K562 (cell line): ENCODE data around the gene TMEM87A. TPM values are rescaled to one million over a fixed set of nuclear protein-coding genes. Genes with fewer than 3 reads are reported as not detected.

ENCODE experiments used
- ATAC-seq: fragments of 200-7000 bp; cut with Tn5 transposase; 3 replicates; pipeline ENCODE4 v1.9.1; 2020; ENCODE audit warnings: moderate library complexity
- BruUV-seq: library from RNA; stranded (reverse); fragments of 400-500 nt; replicated peaks from 2 replicates; lab custom pipeline; 2021; lab: Mats Ljungman, UMichigan
- CTCF ChIA-PET: fragments of 300-600 bp; formaldehyde crosslinking; extraction: SDS; loops from one replicate; lab custom pipeline; 2021; ENCODE audit warnings: low intra/inter-chr PET ratio; lab: Yijun Ruan, JAX
- POLR2A ChIA-PET: fragments of 300-600, 350-650 bp; sonication (Branson Sonifier 250); formaldehyde crosslinking; extraction: SDS; loops from one replicate; lab custom pipeline; 2021; ENCODE audit warnings: antibody characterized with exemption, inconsistent platforms; lab: Yijun Ruan, JAX
- DNase-seq, 4 experiments: peaks; one replicate each; pipeline versions ENCODE4 v3.0.0 to v3.0.0-alpha.2; 2011 to 2018; ENCODE audit warnings: low spot score in 3 of 4, mixed read lengths in 3 of 4; ENCODE audit errors: extremely low read depth in 1 of 4
- FAIRE-seq: peaks from 2 replicates; lab custom pipeline; 2011; peaks lifted over from hg19 to GRCh38; lab: Jason Lieb, UNC
- H2AFZ ChIP-seq: 2 replicates; pipeline ENCODE4 v1.6.0; 2011; ENCODE audit warnings: low read depth, low read length, control low read depth, inconsistent platforms
- H3K27ac ChIP-seq: fragments of 200-600 bp; 3 replicates; pipeline ENCODE4 v1.8.0; 2011; ENCODE audit warnings: low read depth, mild to moderate bottlenecking, control low read depth, inconsistent platforms, low read length, moderate library complexity, mixed read lengths; ENCODE audit errors: extremely low read depth
- H3K27me3 ChIP-seq, 2 experiments: fragments of 300-600 bp in 1 of 2; 2 replicates in 1 of 2; 3 replicates in 1 of 2; pipeline versions ENCODE4 v1.6.0 to v1.8.0; 2011; ENCODE audit warnings: inconsistent platforms in 2 of 2, low read length in 2 of 2, mild to moderate bottlenecking in 1 of 2, mixed read lengths in 1 of 2, moderate library complexity in 1 of 2; ENCODE audit not compliant: control insufficient read depth in 2 of 2, insufficient read depth in 2 of 2
- H3K36me3 ChIP-seq: fragments of 300-600 bp; 3 replicates; pipeline ENCODE4 v1.8.0; 2011; ENCODE audit warnings: mild to moderate bottlenecking, low read length, inconsistent platforms; ENCODE audit not compliant: control insufficient read depth, insufficient read depth
- H3K4me1 ChIP-seq, 2 experiments: fragments of 200-600 bp in 1 of 2; replicated peaks in 1 of 2; 2 replicates in 1 of 2; 3 replicates in 1 of 2; pipeline versions ENCODE4 v1.5.1 to v1.8.0; 2011; ENCODE audit warnings: inconsistent platforms in 2 of 2, low read length in 2 of 2, mild to moderate bottlenecking in 1 of 2, mixed read lengths in 1 of 2, moderate library complexity in 1 of 2; ENCODE audit not compliant: control insufficient read depth in 2 of 2, insufficient read depth in 2 of 2
- H3K4me2 ChIP-seq: 2 replicates; pipeline ENCODE4 v1.6.1; 2011; ENCODE audit warnings: low read length, control low read depth, inconsistent platforms, mixed read lengths; ENCODE audit not compliant: insufficient read depth
- H3K4me3 ChIP-seq: fragments of 200-600 bp; sonication (generic), shearing (Covaris generic); 2 replicates; pipeline ENCODE4 v1.5.1; 2016; ENCODE audit warnings: control low read depth, inconsistent platforms
- H3K79me2 ChIP-seq: fragments of 200-600 bp; 3 replicates; pipeline ENCODE4 v1.8.0; 2011; ENCODE audit warnings: low read length, inconsistent platforms; ENCODE audit not compliant: control insufficient read depth, insufficient read depth
- H3K9ac ChIP-seq, 2 experiments: 2 replicates each; pipeline versions ENCODE4 v1.6.0 to v1.6.1; 2011; ENCODE audit warnings: low read depth in 2 of 2, low read length in 2 of 2, control low read depth in 1 of 2, inconsistent platforms in 1 of 2, mild to moderate bottlenecking in 1 of 2, mixed read lengths in 1 of 2; ENCODE audit not compliant: insufficient read depth in 1 of 2
- H3K9me1 ChIP-seq: one replicate; pipeline ENCODE4 v1.6.0; 2011; ENCODE audit warnings: inconsistent platforms, mild to moderate bottlenecking, low read length, moderate library complexity; ENCODE audit not compliant: control insufficient read depth, insufficient read depth
- H3K9me3 ChIP-seq: replicated peaks from 2 replicates; pipeline ENCODE4 v1.5.1; 2011; ENCODE audit warnings: low read depth, low read length, inconsistent platforms; ENCODE audit not compliant: control insufficient read depth, insufficient read depth
- H4K20me1 ChIP-seq: replicated peaks from 2 replicates; pipeline ENCODE4 v1.6.1; 2011; ENCODE audit warnings: low read length, inconsistent platforms, mixed read lengths; ENCODE audit not compliant: control insufficient read depth, insufficient read depth
- BCL6 ChIP-seq: fragments of 250-450 bp; sonication (Bioruptor Pico); IDR thresholded peaks from 2 replicates; pipeline ENCODE4 v1.4.0; 2020
- CCAR2 ChIP-seq: fragments of 200-400 bp; formaldehyde crosslinking; IDR thresholded peaks from 2 replicates; pipeline ENCODE4 v1.6.1; 2017; ENCODE audit warnings: mild to moderate bottlenecking, low read depth, low read length
- CHCHD3 ChIP-seq: fragments of 250-450 bp; sonication (Bioruptor Pico); IDR thresholded peaks from 2 replicates; pipeline ENCODE4 v2.1.2; 2022; ENCODE audit warnings: mild to moderate bottlenecking
- CREB1 ChIP-seq, 2 experiments: sonication (generic) in 1 of 2; formaldehyde crosslinking in 1 of 2; IDR thresholded peaks; 2 replicates each; pipeline versions ENCODE4 v1.6.1 to v1.8.0; 2012 to 2022; ENCODE audit warnings: inconsistent platforms in 1 of 2, mild to moderate bottlenecking in 1 of 2, missing genetic modification reagents in 1 of 2, moderate library complexity in 1 of 2
- DNMT1 ChIP-seq: fragments of 450-650 bp; IDR thresholded peaks from 2 replicates; pipeline ENCODE4 v1.6.1; 2016; ENCODE audit warnings: antibody characterized with exemption, mild to moderate bottlenecking
- EP300 ChIP-seq: IDR thresholded peaks from 2 replicates; pipeline ENCODE4 v1.6.1; 2012; ENCODE audit warnings: low read length, improper control_type of control experiment
- ESRRA ChIP-seq: fragments of 450-650 bp; IDR thresholded peaks from 2 replicates; pipeline ENCODE4 v1.6.1; 2014; ENCODE audit warnings: low read depth, mild to moderate bottlenecking, moderate library complexity, borderline replicate concordance
- FOSL1 ChIP-seq: fragments of 200-800 bp; sonication (Bioruptor generic); conservative IDR thresholded peaks from 2 replicates; pipeline ENCODE4 v1.6.1; 2016; ENCODE audit warnings: missing genetic modification characterization, missing compliant biosample characterization
- GTF2E2 ChIP-seq: fragments of 200-800 bp; sonication (Bioruptor generic); IDR thresholded peaks from 2 replicates; pipeline ENCODE4 v1.6.1; 2016; ENCODE audit warnings: missing genetic modification characterization, missing compliant biosample characterization
- HNRNPK ChIP-seq: fragments of 200-400 bp; formaldehyde crosslinking; IDR thresholded peaks from one replicate; pipeline ENCODE4 v1.6.1; 2018; ENCODE audit warnings: mild to moderate bottlenecking, low read depth, low read length; ENCODE audit not compliant: poor library complexity, severe bottlenecking
- HSF4 ChIP-seq: fragments of 250-450 bp; sonication (Bioruptor Pico); IDR thresholded peaks from 2 replicates; pipeline ENCODE4 v2.1.2; 2022; ENCODE audit warnings: mild to moderate bottlenecking, moderate library complexity, borderline replicate concordance
- JUND ChIP-seq, 2 experiments: IDR thresholded peaks; 2 replicates in 1 of 2; 3 replicates in 1 of 2; pipeline ENCODE4 v1.6.1; 2011; ENCODE audit warnings: borderline replicate concordance in 2 of 2, low read depth in 2 of 2, low read length in 2 of 2, improper control_type of control experiment in 1 of 2, missing biosample characterization in 1 of 2, missing genetic modification characterization in 1 of 2, missing genetic modification reagents in 1 of 2
- NFXL1 ChIP-seq: fragments of 450-650 bp; formaldehyde crosslinking; IDR thresholded peaks from 2 replicates; pipeline ENCODE4 v1.4.0; 2021; ENCODE audit warnings: mild to moderate bottlenecking
- SMARCB1 ChIP-seq: IDR thresholded peaks from 2 replicates; pipeline ENCODE4 v1.6.1; 2011; ENCODE audit warnings: improper control_type of control experiment, low read depth; ENCODE audit not compliant: insufficient read length
- SRSF3 ChIP-seq: fragments of 200-400 bp; formaldehyde crosslinking; IDR thresholded peaks from 2 replicates; pipeline ENCODE4 v1.6.1; 2016; ENCODE audit warnings: mild to moderate bottlenecking, low read length, moderate library complexity; ENCODE audit not compliant: insufficient read depth
- ZKSCAN1 ChIP-seq: fragments of 150-350 bp; IDR thresholded peaks from 2 replicates; pipeline ENCODE4 v1.6.1; 2016; ENCODE audit warnings: low read depth, low read length
- ZNF134 ChIP-seq: fragments of 250-450 bp; sonication (Bioruptor Pico); conservative IDR thresholded peaks from 2 replicates; pipeline ENCODE4 v1.4.0; 2020
- WGBS: fragments of 100-300 bp; shearing (Covaris generic); methylation state at CpG from one replicate; pipeline ENCODE4 v1.1.6; 2016; ENCODE audit warnings: low coverage, mixed read lengths; ENCODE audit not compliant: insufficient coverage; ENCODE audit errors: missing lambda C conversion rate; 5-methylcytosine and 5-hydroxymethylcytosine counted together
- in situ Hi-C: fragments of 300-500 bp; cut with MboI; formaldehyde crosslinking; loops from 4 replicates; pipeline ENCODE4 v1.15.0; 2018; ENCODE audit warnings: inconsistent platforms, mixed read lengths
- intact Hi-C: fragments of 100-400 bp; cut with micrococcal nuclease; formaldehyde crosslinking; loops from 2 replicates; pipeline ENCODE4 v1.14.2; 2022
- polyA plus RNA-seq, 8 experiments: library from polyadenylated mRNA; depleted of rRNA in 4 of 8; stranded (reverse) in 5 of 8; unstranded in 3 of 8; fragments of >200 nt; fragmentation: Nextera tagmentation in 2 of 8; fragmentation: Illumina TruSeq in 1 of 8; extraction: Ambion mirVana in 2 of 8; extraction: Trizol in 1 of 8; gene quantifications; 2 replicates each; pipeline versions ENCODE4 v1.2.1 to v1.2.3, GENCODE V29; 2011 to 2014; ENCODE audit warnings: inconsistent platforms in 1 of 8, missing spikeins in 1 of 8
- total RNA-seq, 7 experiments: library from RNA; depleted of rRNA in 6 of 7; stranded (reverse); fragments of >200 nt in 6 of 7; fragmentation: Illumina TruSeq in 2 of 7; extraction: Trizol in 2 of 7; gene quantifications; 2 replicates each; pipeline versions ENCODE4 v1.2.1 to v1.2.3, GENCODE V29; 2011 to 2021; ENCODE audit warnings: low replicate concordance in 1 of 7
- TF ChIP-seq, protein P1 (sequence below): fragments of 250-450 bp; sonication (Bioruptor Pico); IDR thresholded peaks from 2 replicates; pipeline ENCODE4 v1.4.0; 2020; ENCODE audit warnings: mild to moderate bottlenecking, moderate library complexity
- TF ChIP-seq, protein P2 (sequence below): fragments of 200-800 bp; sonication (Bioruptor generic); IDR thresholded peaks from 2 replicates; pipeline ENCODE4 v1.6.1; 2017; ENCODE audit warnings: missing genetic modification characterization, missing compliant biosample characterization

TMEM87A gene
- total and polyA plus RNA-seq, 9 of the 15 experiments (the other 6 are each of a cell fraction or from before 2014, with no cell fraction given): 16.6 to 43.3 (median 29.6) TPM

DNA sequence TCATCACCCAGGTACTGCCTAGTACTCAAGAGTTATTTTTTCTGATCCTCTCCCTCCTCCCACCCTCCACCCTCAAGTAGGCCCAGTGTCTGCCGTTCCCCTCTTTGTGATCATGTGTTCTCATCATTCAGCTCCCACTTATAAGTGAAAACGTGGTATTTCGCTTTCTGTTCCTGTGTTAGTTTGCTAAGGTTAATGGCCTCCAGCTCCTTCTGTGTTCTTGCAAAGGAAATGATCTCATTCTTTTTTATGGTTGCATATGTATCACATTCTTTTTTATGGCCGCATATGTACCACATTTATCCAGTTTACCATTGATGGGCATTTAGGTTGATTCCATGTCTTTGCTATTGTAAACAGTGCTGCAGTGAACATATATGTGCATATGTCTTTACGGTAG, 8.4 kb downstream of the TMEM87A start:
- in situ Hi-C loops: no loop called here

More for the DNA sequence above, 8.4 kb downstream of the TMEM87A start:
- ChIA-PET POLR2A (interaction anchor here (1.0 to 1.3 kb wide), 2 partner anchors 10 to 15 kb away, joined by 3 to 4 read pairs; no protein-coding TSS in a partner anchor), CTCF (no interaction called here)
- no peaks in the 10 kb centered on the region for H4K20me1 ChIP-seq
- no TSS peak for BruUV-seq
- H3K27me3 ChIP-seq: no peaks in the 10 kb centered on the region
- no peaks in the 10 kb centered on the region for H3K9me3 ChIP-seq
- no peak overlapping the region for H3K4me2 ChIP-seq
- no peak overlapping the region for H2AFZ ChIP-seq
- no peak for DNase-seq
- 97% methylated on average over 5 of the region's 5 CpGs for WGBS
- H3K9me1 ChIP-seq: no peaks in the 10 kb centered on the region
- H3K79me2 ChIP-seq: peaks cover 20% of the 10 kb centered on the region
- intact Hi-C loops: no loop called here
- no peak overlapping the region for H3K9ac ChIP-seq
- no peak for FAIRE-seq
- H3K36me3 ChIP-seq: peaks cover 85% of the 10 kb centered on the region
- H3K4me1 ChIP-seq: no peaks in the 10 kb centered on the region
- no peak overlapping the region for H3K27ac ChIP-seq
- TF ChIP-seq HSF4 (CRISPR knock-in tag) (no peak), ESRRA (no peak), GTF2E2 (tag) (no peak), CCAR2 (no peak), HNRNPK (no peak), SMARCB1 (no peak), BCL6 (CRISPR knock-in tag) (no peak), ZKSCAN1 (no peak), JUND (IDR thresholded peaks at IDR 0.05; ENCODE audit: borderline replicate concordance, low read depth, low read length) (no peak), JUND (tag; IDR thresholded peaks at IDR 0.05; ENCODE audit: borderline replicate concordance, low read depth, low read length) (no peak), EP300 (no peak), CHCHD3 (no peak), DNMT1 (no peak), ZNF134 (no peak), NFXL1 (CRISPR knock-in tag) (no peak), CREB1 (IDR thresholded peaks at IDR 0.05) (no peak), CREB1 (CRISPR knock-in tag; IDR thresholded peaks at IDR 0.05) (no peak), SRSF3 (no peak), FOSL1 (tag) (no peak)
- TF ChIP-seq, protein P1, sequence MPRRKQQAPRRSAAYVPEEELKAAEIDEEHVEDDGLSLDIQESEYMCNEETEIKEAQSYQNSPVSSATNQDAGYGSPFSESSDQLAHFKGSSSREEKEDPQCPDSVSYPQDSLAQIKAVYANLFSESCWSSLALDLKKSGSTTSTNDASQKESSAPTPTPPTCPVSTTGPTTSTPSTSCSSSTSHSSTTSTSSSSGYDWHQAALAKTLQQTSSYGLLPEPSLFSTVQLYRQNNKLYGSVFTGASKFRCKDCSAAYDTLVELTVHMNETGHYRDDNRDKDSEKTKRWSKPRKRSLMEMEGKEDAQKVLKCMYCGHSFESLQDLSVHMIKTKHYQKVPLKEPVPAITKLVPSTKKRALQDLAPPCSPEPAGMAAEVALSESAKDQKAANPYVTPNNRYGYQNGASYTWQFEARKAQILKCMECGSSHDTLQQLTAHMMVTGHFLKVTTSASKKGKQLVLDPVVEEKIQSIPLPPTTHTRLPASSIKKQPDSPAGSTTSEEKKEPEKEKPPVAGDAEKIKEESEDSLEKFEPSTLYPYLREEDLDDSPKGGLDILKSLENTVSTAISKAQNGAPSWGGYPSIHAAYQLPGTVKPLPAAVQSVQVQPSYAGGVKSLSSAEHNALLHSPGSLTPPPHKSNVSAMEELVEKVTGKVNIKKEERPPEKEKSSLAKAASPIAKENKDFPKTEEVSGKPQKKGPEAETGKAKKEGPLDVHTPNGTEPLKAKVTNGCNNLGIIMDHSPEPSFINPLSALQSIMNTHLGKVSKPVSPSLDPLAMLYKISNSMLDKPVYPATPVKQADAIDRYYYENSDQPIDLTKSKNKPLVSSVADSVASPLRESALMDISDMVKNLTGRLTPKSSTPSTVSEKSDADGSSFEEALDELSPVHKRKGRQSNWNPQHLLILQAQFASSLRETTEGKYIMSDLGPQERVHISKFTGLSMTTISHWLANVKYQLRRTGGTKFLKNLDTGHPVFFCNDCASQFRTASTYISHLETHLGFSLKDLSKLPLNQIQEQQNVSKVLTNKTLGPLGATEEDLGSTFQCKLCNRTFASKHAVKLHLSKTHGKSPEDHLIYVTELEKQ (CRISPR knock-in tag): no peak
- TF ChIP-seq, protein P2, sequence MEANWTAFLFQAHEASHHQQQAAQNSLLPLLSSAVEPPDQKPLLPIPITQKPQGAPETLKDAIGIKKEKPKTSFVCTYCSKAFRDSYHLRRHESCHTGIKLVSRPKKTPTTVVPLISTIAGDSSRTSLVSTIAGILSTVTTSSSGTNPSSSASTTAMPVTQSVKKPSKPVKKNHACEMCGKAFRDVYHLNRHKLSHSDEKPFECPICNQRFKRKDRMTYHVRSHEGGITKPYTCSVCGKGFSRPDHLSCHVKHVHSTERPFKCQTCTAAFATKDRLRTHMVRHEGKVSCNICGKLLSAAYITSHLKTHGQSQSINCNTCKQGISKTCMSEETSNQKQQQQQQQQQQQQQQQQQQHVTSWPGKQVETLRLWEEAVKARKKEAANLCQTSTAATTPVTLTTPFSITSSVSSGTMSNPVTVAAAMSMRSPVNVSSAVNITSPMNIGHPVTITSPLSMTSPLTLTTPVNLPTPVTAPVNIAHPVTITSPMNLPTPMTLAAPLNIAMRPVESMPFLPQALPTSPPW (CRISPR knock-in tag): no peak
- ATAC-seq: no peak
- H3K4me3 ChIP-seq: no peak overlapping the region
